Measurements from ENCODE around the gene GDPD3.
A peak's percentile ranks its signal among the peaks of the same experiment; 100 is the strongest.

GDPD3 gene

DNA sequence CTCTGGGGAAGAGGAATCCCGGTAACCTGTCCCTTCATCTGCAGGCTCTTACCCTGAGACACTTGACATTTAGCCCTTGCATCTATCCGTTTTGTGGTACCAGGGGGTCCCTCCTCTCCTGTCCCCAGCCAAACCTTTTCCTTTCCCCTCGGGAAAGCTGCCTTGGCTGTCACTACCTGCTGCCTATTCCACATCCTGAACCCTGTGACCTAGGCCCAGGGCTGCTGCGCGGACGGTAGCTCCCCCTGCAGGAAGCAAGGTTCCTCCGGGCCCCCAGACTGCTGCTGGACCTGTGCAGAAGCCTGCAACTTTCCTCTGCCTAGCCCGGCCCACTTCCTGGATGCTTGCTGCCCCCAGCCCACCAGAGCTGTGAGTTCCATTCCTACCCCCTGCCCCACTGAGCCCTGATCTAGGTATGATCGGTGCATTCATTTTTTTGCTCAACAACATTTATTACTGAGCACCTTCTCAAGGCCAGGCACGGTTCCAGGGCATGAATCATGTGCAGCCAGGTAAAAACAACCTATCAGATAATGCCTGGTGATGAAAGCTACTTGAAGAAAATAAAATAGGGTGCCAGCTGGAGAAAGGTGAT, 58.3 kb downstream of the GDPD3 start:
- DNase-seq (ENCODE audit: low read depth in 2 of 2), result peak in 1 of 2 donors; percentile 46

Measured in stimulated activated CD4-positive, alpha-beta T cell treated with anti-CD3 and anti-CD28 coated beads, Interleukin-15, amount 100 ng/mL, for 48 hours (primary cell).